GM23338 (cell line): Measurements from ENCODE around the gene GNG7. TPM values are rescaled to one million over a fixed set of nuclear protein-coding genes. Genes with fewer than 3 reads are reported as not detected.

Experiments
- ATAC-seq: fragments of 200-7000 bp; cut with Tn5 transposase; 3 replicates; pipeline ENCODE4 v1.9.1; 2020
- DNase-seq: peaks from one replicate; pipeline ENCODE4 v3.0.0-alpha.2; 2015; ENCODE audit warnings: low spot score
- H2AFZ ChIP-seq: fragments of 200-600 bp; sonication (generic); 2 replicates; pipeline ENCODE4 v1.8.0; 2016; ENCODE audit warnings: antibody characterized with exemption, mild to moderate bottlenecking, moderate library complexity
- H3F3A ChIP-seq: fragments of 200-600 bp; sonication (generic); replicated peaks from 2 replicates; pipeline ENCODE4 v1.8.0; 2017; ENCODE audit warnings: antibody characterized with exemption, mixed run types, low read depth
- H3K27ac ChIP-seq: fragments of 200-600 bp; sonication (generic); 2 replicates; pipeline ENCODE4 v1.6.1; 2016; ENCODE audit warnings: low read depth
- H3K27me3 ChIP-seq: fragments of 200-600 bp; sonication (generic); 2 replicates; pipeline ENCODE4 v1.8.0; 2016; ENCODE audit warnings: mild to moderate bottlenecking, mixed run types, moderate library complexity; ENCODE audit not compliant: insufficient read depth
- H3K36me3 ChIP-seq: fragments of 200-600 bp; sonication (generic); 2 replicates; pipeline ENCODE4 v1.8.0; 2016; ENCODE audit warnings: mild to moderate bottlenecking; ENCODE audit not compliant: insufficient read depth
- H3K4me1 ChIP-seq: fragments of 200-600 bp; sonication (generic); 2 replicates; pipeline ENCODE4 v1.8.0; 2016; ENCODE audit warnings: mild to moderate bottlenecking, moderate library complexity; ENCODE audit not compliant: insufficient read depth
- H3K4me2 ChIP-seq: fragments of 200-600 bp; sonication (generic); 2 replicates; pipeline ENCODE4 v1.7.1; 2017; ENCODE audit warnings: mixed run types
- H3K4me3 ChIP-seq: fragments of 200-600 bp; sonication (generic); 2 replicates; pipeline ENCODE4 v1.6.1; 2016; ENCODE audit warnings: mixed run types
- H3K79me2 ChIP-seq: fragments of 200-600 bp; sonication (generic); replicated peaks from 2 replicates; pipeline ENCODE4 v1.8.0; 2017; ENCODE audit warnings: mild to moderate bottlenecking; ENCODE audit not compliant: insufficient read depth
- H3K9me2 ChIP-seq: fragments of 200-600 bp; sonication (generic); 2 replicates; pipeline ENCODE4 v1.8.0; 2017; ENCODE audit not compliant: insufficient read depth
- H4K20me1 ChIP-seq: fragments of 200-600 bp; sonication (generic); replicated peaks from 2 replicates; pipeline ENCODE4 v1.8.0; 2017; ENCODE audit warnings: mild to moderate bottlenecking; ENCODE audit not compliant: insufficient read depth
- H3K27ac Mint-ChIP-seq: 2 replicates; pipeline ENCODE4 v1.8.0; 2020; ENCODE audit warnings: inconsistent platforms, mild to moderate bottlenecking, moderate library complexity, mixed read lengths
- H3K27me3 Mint-ChIP-seq: 3 replicates; pipeline ENCODE4 v1.8.0; 2022; ENCODE audit warnings: low read depth, mild to moderate bottlenecking, moderate library complexity, mixed read lengths, inconsistent platforms; ENCODE audit not compliant: insufficient read depth, poor library complexity
- H3K36me3 Mint-ChIP-seq: 3 replicates; pipeline ENCODE4 v1.8.0; 2021; ENCODE audit warnings: low read depth, mild to moderate bottlenecking, inconsistent platforms, moderate library complexity, mixed read lengths
- H3K4me1 Mint-ChIP-seq: 3 replicates; pipeline ENCODE4 v1.8.0; 2020; ENCODE audit warnings: mild to moderate bottlenecking, inconsistent platforms, mixed read lengths
- H3K4me3 Mint-ChIP-seq: 3 replicates; pipeline ENCODE4 v1.8.0; 2021; ENCODE audit warnings: moderate library complexity, mild to moderate bottlenecking, inconsistent platforms, mixed read lengths
- H3K9me3 Mint-ChIP-seq: 3 replicates; pipeline ENCODE4 v1.8.0; 2020; ENCODE audit warnings: moderate library complexity, mild to moderate bottlenecking, inconsistent platforms, mixed read lengths
- CREB1 ChIP-seq: fragments of 250-450 bp; sonication (Bioruptor Pico); IDR thresholded peaks from 2 replicates; pipeline ENCODE4 v1.5.0; 2020; ENCODE audit warnings: low read depth, mild to moderate bottlenecking, moderate library complexity
- CTCF ChIP-seq, 2 experiments: fragments of 200-600 bp in 1 of 2; sonication (generic) in 1 of 2; conservative IDR thresholded peaks; 2 replicates each; pipeline versions ENCODE4 v1.5.1 to v1.6.1; 2016 to 2017; ENCODE audit warnings: antibody characterized with exemption in 2 of 2, low read depth in 2 of 2, mild to moderate bottlenecking in 2 of 2, moderate library complexity in 1 of 2
- EZH2 ChIP-seq: fragments of 200-600 bp; sonication (generic); IDR thresholded peaks from one replicate; pipeline ENCODE4 v1.8.0; 2017; ENCODE audit warnings: antibody characterized with exemption, mild to moderate bottlenecking, low read depth; ENCODE audit not compliant: unreplicated experiment
- EZH2phosphoT487 ChIP-seq: fragments of 200-600 bp; sonication (generic); IDR thresholded peaks from one replicate; pipeline ENCODE4 v1.8.1; 2018; ENCODE audit warnings: antibody characterized with exemption; ENCODE audit not compliant: unreplicated experiment
- REST ChIP-seq: IDR thresholded peaks from one replicate; pipeline ENCODE4 v1.6.1; 2018; ENCODE audit warnings: antibody characterized with exemption; ENCODE audit not compliant: unreplicated experiment
- ZNF114 ChIP-seq: fragments of 250-450 bp; sonication (Bioruptor Pico); IDR thresholded peaks from 2 replicates; pipeline ENCODE4 v1.5.0; 2020; ENCODE audit warnings: mild to moderate bottlenecking, moderate library complexity
- polyA plus RNA-seq: library from polyadenylated mRNA; unstranded; fragments of >200 nt; fragmentation: Nextera tagmentation; extraction: Ambion mirVana; gene quantifications from 2 replicates; pipeline ENCODE4 v1.2.1, GENCODE V29; 2016
- total RNA-seq: library from RNA; depleted of rRNA; stranded (reverse); fragments of >200 nt; shearing (Covaris generic); gene quantifications from 2 replicates; pipeline ENCODE4 v1.2.3, GENCODE V29; 2014
- TF ChIP-seq, protein P1 (sequence below): IDR thresholded peaks from 2 replicates; pipeline ENCODE4 v1.6.1; 2016; ENCODE audit warnings: antibody characterized with exemption

Gene GNG7
- total and polyA plus RNA-seq, 2 experiments from 2014 or later, result 5.1 to 5.4 TPM

- Histone ChIP-seq H3K4me1 (peaks cover 10% of the 10 kb centered on the region; the same call in 1 of the 2 replicates), H3K4me2 (peak overlapping the region; percentile 99), H3K4me3 (peak overlapping the region; percentile 99), H2AFZ (peak overlapping the region; percentile 86), H3F3A (0 out of 2 replicates have a peak, but pooled peaks cover 15% of the 10 kb centered on the region), H3K27me3 (peaks cover 49% of the 10 kb centered on the region), H3K27ac (no peak overlapping the region), H4K20me1 (peaks cover 8% of the 10 kb centered on the region), H3K9me2 (no peaks in the 10 kb centered on the region), H3K36me3 (no peaks in the 10 kb centered on the region), H3K79me2 (peaks cover 8% of the 10 kb centered on the region; the same call in 1 of the 2 replicates)
- Mint-ChIP-seq H3K27ac (no peak overlapping the region), H3K4me3 (peak overlapping the region; percentile 74), H3K36me3 (peaks cover 12% of the 10 kb centered on the region), H3K4me1 (peaks cover 20% of the 10 kb centered on the region), H3K9me3 (peaks cover 29% of the 10 kb centered on the region), H3K27me3 (peaks cover 55% of the 10 kb centered on the region)
- no peak for DNase-seq
- ATAC-seq, result peak; percentile 1; the same call in 2 of the 3 replicates
- TF ChIP-seq EZH2phosphoT487 (no peak), CTCF (conservative IDR thresholded peaks at IDR 0.05; ENCODE audit: low read depth in 2 of 2) (peak in 1 of 2 experiments; percentile 43; a peak in 3 of 4 replicates)
Observed at GRCh38 chr19:2479556-2480194, 222.8 kb downstream of the GNG7 start.

GRCh38 chr19:2478756-2479555, 223.5 kb downstream of the GNG7 start:
- Histone ChIP-seq H3K27me3 (peaks cover 49% of the 10 kb centered on the region), H3K4me1 (peaks cover 10% of the 10 kb centered on the region; the same call in 1 of the 2 replicates)
- no peak for TF ChIP-seq REST
- no peak for TF ChIP-seq CREB1 (CRISPR knock-in tag)
- no peak for TF ChIP-seq CTCF (conservative IDR thresholded peaks at IDR 0.05; ENCODE audit: low read depth in 2 of 2)
- TF ChIP-seq ZNF114 (CRISPR knock-in tag), result no peak
- no peak for TF ChIP-seq EZH2
- TF ChIP-seq, protein P1, sequence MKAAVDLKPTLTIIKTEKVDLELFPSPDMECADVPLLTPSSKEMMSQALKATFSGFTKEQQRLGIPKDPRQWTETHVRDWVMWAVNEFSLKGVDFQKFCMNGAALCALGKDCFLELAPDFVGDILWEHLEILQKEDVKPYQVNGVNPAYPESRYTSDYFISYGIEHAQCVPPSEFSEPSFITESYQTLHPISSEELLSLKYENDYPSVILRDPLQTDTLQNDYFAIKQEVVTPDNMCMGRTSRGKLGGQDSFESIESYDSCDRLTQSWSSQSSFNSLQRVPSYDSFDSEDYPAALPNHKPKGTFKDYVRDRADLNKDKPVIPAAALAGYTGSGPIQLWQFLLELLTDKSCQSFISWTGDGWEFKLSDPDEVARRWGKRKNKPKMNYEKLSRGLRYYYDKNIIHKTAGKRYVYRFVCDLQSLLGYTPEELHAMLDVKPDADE, result no peak

More at GRCh38 chr19:2478756-2479555, 223.5 kb downstream of the GNG7 start:
- H3F3A ChIP-seq, result 0 out of 2 replicates have a peak, but pooled peaks cover 15% of the 10 kb centered on the region
- peaks cover 26% of the 10 kb centered on the region for H3K9me3 Mint-ChIP-seq
- no peak overlapping the region for H3K27ac Mint-ChIP-seq
- H3K36me3 ChIP-seq, result no peaks in the 10 kb centered on the region
- ATAC-seq, result peak; percentile 19
- peaks cover 20% of the 10 kb centered on the region for H3K4me1 Mint-ChIP-seq
- DNase-seq, result peak; percentile 89
- H3K79me2 ChIP-seq, result peaks cover 8% of the 10 kb centered on the region; the same call in 1 of the 2 replicates
- peaks cover 8% of the 10 kb centered on the region for H4K20me1 ChIP-seq
- no peaks in the 10 kb centered on the region for H3K9me2 ChIP-seq
- peak overlapping the region; percentile 86 for H2AFZ ChIP-seq
- H3K4me2 ChIP-seq, result peak overlapping the region; percentile 99
- H3K36me3 Mint-ChIP-seq, result peaks cover 11% of the 10 kb centered on the region
- H3K4me3 Mint-ChIP-seq, result peak overlapping the region; percentile 93
- H3K27me3 Mint-ChIP-seq, result peaks cover 54% of the 10 kb centered on the region
- H3K27ac ChIP-seq, result no peak overlapping the region
- peak overlapping the region; percentile 99 for H3K4me3 ChIP-seq
